ENCODE results near the gene THBS3. TPM values are rescaled to one million over a fixed set of nuclear protein-coding genes. Genes with fewer than 3 reads are reported as not detected.

The THBS3 gene
- total and polyA plus RNA-seq, 9 of the 15 experiments (the other 6 are each of a cell fraction or from before 2014, with no cell fraction given) = 0.59 to 8.3 (median 3.2) TPM

GRCh38 chr1:155244368-155245162 lies 36.9 kb upstream of the THBS3 start (continued):
- TF ChIP-seq ZBTB40 (IDR thresholded peaks at IDR 0.05) = peak; percentile 61
- no peak for TF ChIP-seq ZBTB40 (CRISPR knock-in tag; IDR thresholded peaks at IDR 0.05)
- no peak for TF ChIP-seq ZNF398 (CRISPR knock-in tag; IDR thresholded peaks at IDR 0.05)
- 0 out of 2 replicates have a peak, but pooled peaks have one; percentile 61 for TF ChIP-seq ZBTB5 (IDR thresholded peaks at IDR 0.05)
- no peak for TF ChIP-seq SLC30A9 (CRISPR knock-in tag; IDR thresholded peaks at IDR 0.05)
- peak in 1 of 2 experiments; percentile 95; a peak in 1 of 4 replicates for TF ChIP-seq NONO (IDR thresholded peaks at IDR 0.05; ENCODE audit: low read depth in 2 of 2, low read length in 1 of 2)
- no peak for TF ChIP-seq SMARCB1 (IDR thresholded peaks at IDR 0.05; ENCODE audit: insufficient read length, low read depth)
- TF ChIP-seq YBX1 (IDR thresholded peaks at IDR 0.05) = no peak
- peak; percentile 92 for TF ChIP-seq ARID1B (IDR thresholded peaks at IDR 0.05)
- TF ChIP-seq GATA2 (CRISPR knock-in tag; IDR thresholded peaks at IDR 0.05) = no peak
- TF ChIP-seq ESRRB (CRISPR knock-in tag; IDR thresholded peaks at IDR 0.05; ENCODE audit: borderline replicate concordance) = no peak
- TF ChIP-seq EGR1 (conservative IDR thresholded peaks at IDR 0.05) = peak; percentile 84
- no peak for TF ChIP-seq GTF2A2 (tag; IDR thresholded peaks at IDR 0.05)
- no peak for TF ChIP-seq MTF1 (CRISPR knock-in tag; IDR thresholded peaks at IDR 0.05; ENCODE audit: borderline replicate concordance)
- peak; percentile 100 for TF ChIP-seq HDAC2 (IDR thresholded peaks at IDR 0.05)
